ENCODE results near the gene NEK5.
A peak's percentile ranks its signal among the peaks of the same experiment; 100 is the strongest.

Gene NEK5

GRCh38 chr13:52136763-52137162 is 7.9 kb upstream of the NEK5 start:
- in situ Hi-C loops (cut with HindIII; ENCODE audit: low sequenced_read_pairs): no loop called here
- DNase-seq (ENCODE audit: low read depth, low spot score): no peak
- H3K4me3 ChIP-seq (ENCODE audit: low read depth, low read length): no peak overlapping the region
- TF ChIP-seq, protein P1, sequence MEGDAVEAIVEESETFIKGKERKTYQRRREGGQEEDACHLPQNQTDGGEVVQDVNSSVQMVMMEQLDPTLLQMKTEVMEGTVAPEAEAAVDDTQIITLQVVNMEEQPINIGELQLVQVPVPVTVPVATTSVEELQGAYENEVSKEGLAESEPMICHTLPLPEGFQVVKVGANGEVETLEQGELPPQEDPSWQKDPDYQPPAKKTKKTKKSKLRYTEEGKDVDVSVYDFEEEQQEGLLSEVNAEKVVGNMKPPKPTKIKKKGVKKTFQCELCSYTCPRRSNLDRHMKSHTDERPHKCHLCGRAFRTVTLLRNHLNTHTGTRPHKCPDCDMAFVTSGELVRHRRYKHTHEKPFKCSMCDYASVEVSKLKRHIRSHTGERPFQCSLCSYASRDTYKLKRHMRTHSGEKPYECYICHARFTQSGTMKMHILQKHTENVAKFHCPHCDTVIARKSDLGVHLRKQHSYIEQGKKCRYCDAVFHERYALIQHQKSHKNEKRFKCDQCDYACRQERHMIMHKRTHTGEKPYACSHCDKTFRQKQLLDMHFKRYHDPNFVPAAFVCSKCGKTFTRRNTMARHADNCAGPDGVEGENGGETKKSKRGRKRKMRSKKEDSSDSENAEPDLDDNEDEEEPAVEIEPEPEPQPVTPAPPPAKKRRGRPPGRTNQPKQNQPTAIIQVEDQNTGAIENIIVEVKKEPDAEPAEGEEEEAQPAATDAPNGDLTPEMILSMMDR (IDR thresholded peaks at IDR 0.05; ENCODE audit: low read depth, low read length): no peak

DNA sequence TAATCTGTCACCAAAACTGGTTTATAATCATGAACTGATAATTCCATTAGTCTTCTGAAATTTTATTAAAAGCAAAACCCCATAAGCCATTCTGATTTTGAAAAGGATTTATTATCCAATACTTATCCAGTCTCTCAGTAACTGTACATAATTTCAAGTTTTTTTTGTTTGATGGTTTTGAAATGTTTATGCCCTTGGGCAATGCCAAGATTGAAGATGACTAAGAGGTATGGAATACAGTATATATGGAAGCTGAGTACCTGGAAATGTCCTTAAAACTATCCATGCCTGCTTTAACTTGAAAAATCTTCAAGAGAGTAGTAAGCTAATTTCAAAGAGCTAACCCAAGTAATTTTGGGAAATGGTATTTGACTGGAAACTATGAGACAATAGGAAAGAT is 1.8 kb upstream of the NEK5 start:
- in situ Hi-C loops (cut with HindIII; ENCODE audit: low sequenced_read_pairs): no loop called here
- DNase-seq (ENCODE audit: low read depth, low spot score): no peak
- TF ChIP-seq, protein P1 (IDR thresholded peaks at IDR 0.05; ENCODE audit: low read depth, low read length): no peak
- no peak overlapping the region for H3K4me3 ChIP-seq (ENCODE audit: low read depth, low read length)

DNA sequence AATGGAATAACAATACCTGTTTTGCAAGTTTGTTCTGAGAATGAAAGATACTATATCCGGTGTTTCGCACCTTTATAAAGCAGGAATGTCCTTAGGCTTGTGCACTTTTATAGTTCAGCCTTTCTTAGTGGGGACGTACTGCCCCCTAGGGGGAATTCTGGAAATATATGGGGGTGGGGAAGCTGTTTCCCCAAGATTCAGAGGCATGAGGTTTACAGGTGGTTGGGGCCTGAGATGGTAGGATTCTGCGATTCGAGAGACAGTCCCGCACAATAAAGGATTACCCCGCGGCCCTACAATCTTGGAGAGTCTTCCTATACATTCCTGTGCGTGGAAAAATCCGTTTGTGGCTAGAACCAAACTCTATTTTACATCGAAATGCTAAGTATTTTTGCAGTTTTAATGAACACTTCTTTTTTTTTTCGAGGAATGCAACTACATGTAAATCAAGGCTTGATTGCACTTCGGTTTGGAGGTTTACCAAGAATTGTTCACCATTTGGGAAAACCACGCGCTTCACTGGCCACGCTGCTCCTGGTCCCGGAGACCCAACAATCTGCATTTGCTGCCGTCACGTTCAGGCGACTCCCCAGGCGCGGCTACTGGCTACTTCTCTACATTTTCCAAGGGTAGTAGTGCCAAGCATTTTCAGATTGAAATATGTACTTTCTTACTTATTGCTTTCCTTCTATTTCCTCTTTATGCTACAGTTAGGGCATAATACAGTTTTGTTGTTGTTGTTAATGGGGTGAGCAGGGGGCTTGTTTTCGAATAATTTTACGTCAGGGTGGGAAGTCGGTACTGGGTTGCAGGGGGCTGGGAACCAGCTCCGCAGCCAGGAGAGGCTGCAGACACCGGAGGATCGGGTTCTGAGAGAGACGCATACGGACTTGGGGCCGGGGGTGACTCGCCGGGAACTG is 830 bp downstream of the NEK5 start:
- H3K4me3 ChIP-seq (ENCODE audit: low read depth, low read length): peak overlapping the region; percentile 63
- DNase-seq (ENCODE audit: low read depth, low spot score): peak; percentile 75
- TF ChIP-seq, protein P1 (IDR thresholded peaks at IDR 0.05; ENCODE audit: low read depth, low read length): peak; percentile 82
- in situ Hi-C loops (cut with HindIII; ENCODE audit: low sequenced_read_pairs): no loop called here

DNA sequence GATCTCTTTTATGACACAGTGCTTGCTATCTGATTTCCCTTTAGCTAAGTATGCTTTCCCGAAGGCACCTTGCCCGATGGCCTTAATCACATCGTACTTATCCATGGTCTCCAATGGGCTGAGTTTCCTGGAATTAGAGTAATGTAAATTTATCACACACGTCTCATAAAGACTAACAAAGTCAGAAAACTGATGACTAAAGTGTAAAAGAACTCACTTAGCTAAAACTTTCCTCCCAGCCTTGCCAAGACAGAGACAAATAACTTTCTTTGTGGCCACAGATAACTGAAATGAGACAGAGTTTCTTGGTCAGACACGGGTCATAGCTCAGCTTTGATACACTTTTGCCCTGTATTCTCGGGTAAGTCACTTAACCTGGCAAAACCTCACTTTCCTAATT is 1.5 kb downstream of the NEK5 start:
- no peak overlapping the region for H3K4me3 ChIP-seq (ENCODE audit: low read depth, low read length)
- no peak for DNase-seq (ENCODE audit: low read depth, low spot score)

GRCh38 chr13:52125547-52125946 is 3.3 kb downstream of the NEK5 start:
- TF ChIP-seq, protein P1 (IDR thresholded peaks at IDR 0.05; ENCODE audit: low read depth, low read length): no peak
- no peak for DNase-seq (ENCODE audit: low read depth, low spot score)
- in situ Hi-C loops (cut with HindIII; ENCODE audit: low sequenced_read_pairs): no loop called here
- no peak overlapping the region for H3K4me3 ChIP-seq (ENCODE audit: low read depth, low read length)

More for the DNA sequence above, 1.5 kb downstream of the NEK5 start:
- in situ Hi-C loops (cut with HindIII; ENCODE audit: low sequenced_read_pairs): no loop called here
- TF ChIP-seq, protein P1 (IDR thresholded peaks at IDR 0.05; ENCODE audit: low read depth, low read length): no peak

GRCh38 chr13:52118595-52118994 is 10.3 kb downstream of the NEK5 start:
- H3K4me3 ChIP-seq (ENCODE audit: low read depth, low read length): no peak overlapping the region
- in situ Hi-C loops (cut with HindIII; ENCODE audit: low sequenced_read_pairs): no loop called here

More at GRCh38 chr13:52118595-52118994, 10.3 kb downstream of the NEK5 start:
- TF ChIP-seq, protein P1 (IDR thresholded peaks at IDR 0.05; ENCODE audit: low read depth, low read length): no peak
- no peak for DNase-seq (ENCODE audit: low read depth, low spot score)

Data from astrocyte of the spinal cord (primary cell).